Mucosa of descending colon (tissue), 3 donors: ENCODE results near the gene GLIS1. TPM values are rescaled to one million over a fixed set of nuclear protein-coding genes. Genes with fewer than 3 reads are reported as not detected.

Experiments used
- ATAC-seq: fragments of 200-7000 bp; cut with Tn5 transposase; one replicate; pipeline ENCODE4 v1.9.1; 2020; ENCODE audit warnings: mild to moderate bottlenecking, moderate library complexity
- DNase-seq, 3 donors: peaks; one replicate each; pipeline ENCODE4 v3.0.0-alpha.2; 2020
- H3K36me3 ChIP-seq: fragments of 200-600 bp; one replicate; pipeline ENCODE4 v1.8.0; 2021; ENCODE audit warnings: low read depth, mild to moderate bottlenecking
- H3K4me1 ChIP-seq: fragments of 200-600 bp; one replicate; pipeline ENCODE4 v1.8.0; 2021; ENCODE audit warnings: low read depth, mild to moderate bottlenecking
- H3K4me3 ChIP-seq: fragments of 200-600 bp; one replicate; pipeline ENCODE4 v1.8.0; 2021; ENCODE audit warnings: mild to moderate bottlenecking
- H3K9me3 ChIP-seq: fragments of 200-600 bp; one replicate; pipeline ENCODE4 v1.8.0; 2021; ENCODE audit warnings: mild to moderate bottlenecking
- CTCF ChIP-seq: fragments of 200-600 bp; IDR thresholded peaks from one replicate; pipeline ENCODE4 v1.8.0; 2022; ENCODE audit warnings: antibody characterized with exemption, mild to moderate bottlenecking
- intact Hi-C, 2 donors: fragments of 100-400 bp; cut with DNase I in 1 of 2; cut with micrococcal nuclease in 1 of 2; formaldehyde crosslinking; loops; one replicate each; pipeline versions ENCODE4 v1.11.0 to v1.11.1; 2022; cut with DNase I, micrococcal nuclease
- total RNA-seq, 3 donors: library from RNA; stranded (reverse); fragmentation: NEBNext Ultra II Directional in 2 of 3; extraction: Animal tissue kit (Norgen Biotek cat#: 25700) in 2 of 3; gene quantifications; one replicate each; pipeline versions ENCODE4 v1.2.1 to v1.2.4, GENCODE V29; 2021 to 2023
- donor health status: DM: no; HTN: no; CAD: no; lungs with moderate emphysema.
- donor health status: DM: no; HTN: no; CAD: no.
- donor health status: DM: no; HTN: yes; CAD: no.

The GLIS1 gene
- total RNA-seq, 3 donors from 2014 or later = 0.09 to 0.24 (median 0.14) TPM

GRCh38 chr1:53576866-53577760 is 161.9 kb downstream of the GLIS1 start:
- no peak overlapping the region for H3K4me3 ChIP-seq
- no peak for TF ChIP-seq CTCF
- no peaks in the 10 kb centered on the region for H3K9me3 ChIP-seq
- DNase-seq = no peak
- H3K36me3 ChIP-seq = no peaks in the 10 kb centered on the region
- intact Hi-C loops = no loop called here
- no peaks in the 10 kb centered on the region for H3K4me1 ChIP-seq
- no peak for ATAC-seq

- no peaks in the 10 kb centered on the region for H3K4me1 ChIP-seq
- ATAC-seq = no peak
- no peaks in the 10 kb centered on the region for H3K9me3 ChIP-seq
- no peak for DNase-seq
- H3K4me3 ChIP-seq = no peak overlapping the region
- TF ChIP-seq CTCF = no peak
- intact Hi-C loops = no loop called here
- H3K36me3 ChIP-seq = no peaks in the 10 kb centered on the region
Measured at GRCh38 chr1:53576381-53576801, 162.6 kb downstream of the GLIS1 start.

- Histone ChIP-seq H3K9me3 (no peaks in the 10 kb centered on the region), H3K36me3 (no peaks in the 10 kb centered on the region), H3K4me1 (no peaks in the 10 kb centered on the region), H3K4me3 (no peak overlapping the region)
- TF ChIP-seq CTCF = no peak
- ATAC-seq (no peak), DNase-seq (no peak)
- intact Hi-C loops = no loop called here
Measured at GRCh38 chr1:53575955-53576320, 163.0 kb downstream of the GLIS1 start.

GRCh38 chr1:53575141-53575954 is 163.6 kb downstream of the GLIS1 start:
- ATAC-seq (no peak), DNase-seq (no peak)
- H3K9me3 ChIP-seq = no peaks in the 10 kb centered on the region
- no peak overlapping the region for H3K4me3 ChIP-seq
- no peak for TF ChIP-seq CTCF
- no peaks in the 10 kb centered on the region for H3K36me3 ChIP-seq
- H3K4me1 ChIP-seq = no peaks in the 10 kb centered on the region
- intact Hi-C loops = no loop called here

- no peak for ATAC-seq
- no peak for TF ChIP-seq CTCF
- H3K9me3 ChIP-seq = no peaks in the 10 kb centered on the region
- intact Hi-C loops = no loop called here
- DNase-seq = no peak
- no peaks in the 10 kb centered on the region for H3K36me3 ChIP-seq
- H3K4me1 ChIP-seq = no peaks in the 10 kb centered on the region
- H3K4me3 ChIP-seq = no peak overlapping the region
Measured at GRCh38 chr1:53574621-53575020, 164.3 kb downstream of the GLIS1 start.
